ENCODE data around the gene RPL32.
"Not testable (repeated sequence)": the region's sequence is repeated elsewhere in the genome, so short reads cannot be mapped to it uniquely, and the experiment has no call there.

The RPL32 gene

GRCh38 chr3:12808587-12808986, 32.8 kb downstream of the RPL32 start:
- no peak for DNase-seq (ENCODE audit: low read depth)

GRCh38 chr3:12807601-12808359, 33.6 kb downstream of the RPL32 start:
- DNase-seq (ENCODE audit: low read depth): no peak

DNA sequence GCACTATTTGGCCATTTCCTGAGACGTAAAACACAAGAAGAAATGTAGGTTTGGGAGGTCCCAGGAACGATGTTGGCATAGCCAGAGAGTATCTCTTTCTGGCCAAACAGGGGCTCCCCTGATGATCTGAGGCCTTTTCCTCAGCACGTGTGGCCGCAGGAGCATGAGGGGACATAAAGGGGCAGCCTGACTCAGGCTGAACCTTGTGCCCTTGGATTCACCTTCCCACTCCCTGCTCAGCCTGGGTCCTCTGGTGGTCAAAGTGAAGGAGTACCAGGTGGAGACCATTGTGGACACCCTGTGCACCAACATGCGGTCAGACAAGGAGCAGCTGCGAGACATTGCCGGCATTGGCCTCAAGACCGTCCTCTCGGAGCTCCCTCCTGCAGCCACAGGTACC, 34.3 kb downstream of the RPL32 start:
- no peak for DNase-seq (ENCODE audit: low read depth)

DNA sequence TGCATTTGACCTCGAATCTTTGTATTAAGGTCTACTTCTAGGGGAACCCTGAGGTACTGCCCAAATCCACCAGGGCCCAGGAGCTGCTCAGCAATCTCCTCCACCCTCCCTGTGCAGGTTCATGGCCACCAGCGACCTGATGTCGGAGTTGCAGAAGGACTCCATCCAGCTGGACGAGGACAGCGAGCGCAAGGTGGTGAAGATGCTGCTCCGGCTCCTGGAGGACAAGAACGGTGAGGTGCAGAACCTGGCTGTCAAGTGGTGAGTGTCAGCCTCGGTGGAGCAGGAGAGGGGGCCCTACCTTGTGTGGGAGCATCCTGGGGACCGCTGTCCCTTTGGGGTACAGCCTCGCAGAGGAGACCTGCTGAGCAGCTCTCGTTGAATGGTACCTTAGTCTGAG, 38.0 kb downstream of the RPL32 start:
- no peak for DNase-seq (ENCODE audit: low read depth)

- DNase-seq (ENCODE audit: low read depth): no peak
These were observed 41.6 kb downstream of the RPL32 start for GRCh38 chr3:12799525-12800440.

DNA sequence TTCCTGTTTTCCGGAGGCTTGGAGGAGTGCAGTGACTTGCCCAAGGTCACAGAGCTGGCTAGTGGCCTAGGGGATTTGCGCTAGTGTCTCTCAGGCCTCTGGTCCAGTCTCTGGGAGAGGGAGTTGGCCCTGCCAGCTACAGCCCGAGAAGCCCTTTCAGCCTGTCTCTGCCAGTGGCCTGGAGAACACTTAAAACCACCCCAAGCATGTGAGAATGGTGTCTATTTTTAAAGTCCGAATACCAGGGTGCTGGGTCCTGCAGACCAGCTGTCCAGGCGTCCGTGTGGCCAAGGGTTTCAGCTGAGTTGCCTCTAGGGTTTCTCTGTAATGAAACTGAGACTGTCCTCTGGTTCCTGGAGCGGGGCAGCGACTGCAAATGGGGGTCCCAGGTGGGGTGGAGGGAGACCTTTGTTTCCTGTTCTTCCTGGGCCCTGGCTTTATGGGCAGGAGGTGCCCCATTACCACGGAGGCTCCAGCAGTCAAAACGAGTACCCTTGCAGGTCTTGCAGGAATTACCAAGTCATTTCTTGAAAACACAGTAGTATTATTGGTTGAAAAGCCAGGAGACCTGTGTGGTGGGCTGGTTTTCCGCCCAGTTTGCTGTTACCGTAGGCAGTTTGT, 42.7 kb downstream of the RPL32 start:
- no peak for DNase-seq (ENCODE audit: low read depth)

DNA sequence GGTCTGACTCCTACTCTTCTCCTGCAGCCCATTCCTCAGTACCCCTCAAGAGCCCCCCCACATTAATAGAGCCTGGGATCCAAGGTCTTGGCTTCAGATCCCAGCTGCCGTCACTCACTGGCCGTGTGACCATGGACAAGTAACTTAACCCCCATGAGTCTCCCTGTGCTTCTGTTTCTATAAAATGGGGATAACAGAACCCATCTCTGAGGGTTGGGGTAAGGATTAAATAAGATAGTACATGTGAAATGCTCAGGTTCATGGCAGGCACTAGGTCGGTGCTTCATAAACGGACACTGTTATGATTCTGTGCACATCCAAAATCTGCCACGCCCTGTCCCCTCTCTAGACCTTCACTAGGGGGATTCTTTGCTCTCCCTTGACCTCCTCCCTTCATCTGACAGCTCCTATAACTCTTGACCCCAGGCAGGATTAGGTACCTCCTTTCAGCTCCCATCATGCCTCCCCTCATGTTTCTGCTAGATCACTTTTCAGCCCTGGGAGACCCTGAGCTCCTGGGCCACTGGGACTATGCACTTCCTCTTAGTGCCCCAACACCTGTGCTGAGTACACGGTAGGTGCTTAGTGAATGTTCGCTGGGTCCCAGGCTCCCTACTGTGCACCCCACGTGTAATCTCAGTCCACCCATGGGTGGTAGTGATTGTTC, 43.3 kb downstream of the RPL32 start:
- no peak for DNase-seq (ENCODE audit: low read depth)

GRCh38 chr3:12797124-12797891, 44.1 kb downstream of the RPL32 start:
- DNase-seq (ENCODE audit: low read depth): no peak

DNA sequence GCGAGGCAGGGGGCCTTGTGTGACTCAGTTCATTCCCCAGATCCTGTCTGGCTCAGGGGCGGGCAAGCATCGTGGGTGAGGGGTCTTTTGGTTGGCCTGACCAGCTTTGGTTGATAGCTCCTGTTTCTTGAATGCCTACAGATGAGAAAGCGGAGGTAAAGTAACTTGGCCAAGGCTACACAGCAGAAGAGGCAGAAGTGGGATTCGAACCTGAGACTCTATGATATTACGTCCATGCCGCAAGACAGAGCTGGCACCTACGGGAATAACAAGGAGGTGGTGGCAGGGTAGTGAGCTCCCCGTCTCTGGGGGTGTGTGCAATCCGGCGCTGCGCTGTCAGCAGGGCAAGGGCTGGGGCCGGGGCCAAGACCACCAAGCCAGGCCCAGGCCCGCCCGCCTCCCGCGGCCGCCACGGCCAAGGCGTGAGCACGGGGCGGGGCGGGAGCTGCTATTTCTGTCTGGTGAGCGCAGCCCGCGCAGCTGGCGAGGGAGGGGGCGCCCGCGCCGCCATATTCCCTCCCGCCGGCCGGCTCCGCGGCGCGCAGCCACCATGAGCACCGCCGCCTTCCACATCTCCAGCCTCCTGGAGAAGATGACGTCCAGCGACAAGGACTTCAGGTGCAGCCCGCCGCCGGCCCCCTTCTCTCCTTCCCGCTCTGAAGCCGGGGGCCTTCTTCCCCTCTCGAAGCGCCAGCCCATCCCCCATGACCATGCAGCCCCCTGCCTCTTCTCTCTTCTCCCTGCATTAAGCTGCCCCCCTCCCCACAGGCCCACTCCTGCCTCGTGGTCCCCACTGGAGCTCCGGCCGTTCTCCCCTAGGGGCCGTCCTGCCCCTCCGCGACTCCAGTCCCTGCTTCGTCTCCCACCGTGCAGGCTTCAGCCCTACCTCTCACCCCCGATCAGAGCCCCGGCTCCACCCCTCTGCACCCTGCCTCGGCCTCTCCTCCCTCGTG, 44.9 kb downstream of the RPL32 start, which contains the start of gene CAND2:
Gene CAND2 (plus strand): TSS at position 510 of the 953 bp plus-strand sequence. CDS start 41 bp downstream, at position 551.
- peak; percentile 17 for DNase-seq (ENCODE audit: low read depth)

- DNase-seq (ENCODE audit: low read depth): no peak
These were observed 47.7 kb downstream of the RPL32 start for GRCh38 chr3:12793701-12794100.

DNA sequence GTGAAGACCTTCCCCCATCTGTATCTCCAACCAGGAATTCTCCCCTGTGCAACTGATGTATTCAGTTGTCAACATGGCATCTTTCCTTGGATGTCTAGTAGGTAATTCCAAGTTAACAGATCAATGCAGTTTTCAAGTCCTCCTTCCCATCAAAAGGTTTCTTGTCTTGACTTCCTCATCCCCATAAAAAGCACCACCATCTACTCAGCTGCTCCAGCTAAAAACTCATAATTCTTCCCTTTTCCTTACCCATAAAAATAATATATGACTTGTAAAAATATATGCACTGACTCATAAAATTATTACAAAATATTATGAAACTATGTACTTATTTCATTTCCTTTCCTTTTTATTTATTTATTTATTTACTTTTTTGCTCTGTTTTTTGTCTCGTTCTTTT, 49.9 kb downstream of the RPL32 start:
- no peak for DNase-seq (ENCODE audit: low read depth)

GRCh38 chr3:12787967-12788690, 53.2 kb downstream of the RPL32 start:
- not testable (repeated sequence) for DNase-seq (ENCODE audit: low read depth)

- DNase-seq (ENCODE audit: low read depth): peak; percentile 53
These were observed 54.0 kb downstream of the RPL32 start for GRCh38 chr3:12787346-12787745.

DNA sequence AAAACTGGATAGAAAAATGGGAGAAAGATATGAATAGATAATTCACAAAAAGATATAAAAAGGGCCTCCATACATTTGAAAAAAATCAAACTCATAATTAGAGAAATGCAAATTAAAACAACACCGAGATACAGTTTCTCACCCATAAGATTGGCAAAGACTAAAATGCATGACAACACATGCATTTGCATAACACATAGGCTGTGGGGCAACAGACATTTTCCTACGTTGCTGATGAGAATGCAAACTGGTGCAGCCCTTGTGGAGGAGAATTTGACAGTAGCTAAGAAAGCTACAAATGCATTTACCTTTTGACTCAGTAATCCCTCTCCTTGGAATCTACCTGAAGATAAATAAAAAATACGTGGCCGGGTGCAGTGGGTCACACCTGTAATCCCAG, 56.3 kb downstream of the RPL32 start:
- no peak for DNase-seq (ENCODE audit: low read depth)

Data from activated T-helper 9 cell treated with anti-CD3 and anti-CD28 coated beads, Interleukin-2, amount 50 U/mL, for 16 hours (primary cell).